Activated CD8-positive, alpha-beta memory T cell treated with anti-CD3 and anti-CD28 coated beads for 36 hours (primary cell): Measurements from ENCODE around the gene OSGEPL1. TPM values are rescaled to one million over a fixed set of nuclear protein-coding genes. Genes with fewer than 3 reads are reported as not detected.
"Not testable (repeated sequence)": the region's sequence is repeated elsewhere in the genome, so short reads cannot be mapped to it uniquely, and the experiment has no call there.

Source experiments
- CTCF ChIA-PET: fragments of 350-600 bp; sonication (Branson Sonifier 250); formaldehyde crosslinking; loops from one replicate; lab custom pipeline; 2021; ENCODE audit warnings: antibody characterized with exemption; lab: Charles Lee
- POLR2A ChIA-PET: fragments of 350-600 bp; sonication (Branson Sonifier 250); formaldehyde crosslinking; loops from one replicate; lab custom pipeline; 2021; ENCODE audit warnings: antibody characterized with exemption; lab: Charles Lee
- total RNA-seq, 2 experiments: library from RNA; stranded (reverse); gene quantifications; one replicate each; pipeline ENCODE4 v1.2.3, GENCODE V29; 2021

Gene OSGEPL1
- total RNA-seq, 2 experiments from 2014 or later: 13.1 to 13.3 TPM

DNA sequence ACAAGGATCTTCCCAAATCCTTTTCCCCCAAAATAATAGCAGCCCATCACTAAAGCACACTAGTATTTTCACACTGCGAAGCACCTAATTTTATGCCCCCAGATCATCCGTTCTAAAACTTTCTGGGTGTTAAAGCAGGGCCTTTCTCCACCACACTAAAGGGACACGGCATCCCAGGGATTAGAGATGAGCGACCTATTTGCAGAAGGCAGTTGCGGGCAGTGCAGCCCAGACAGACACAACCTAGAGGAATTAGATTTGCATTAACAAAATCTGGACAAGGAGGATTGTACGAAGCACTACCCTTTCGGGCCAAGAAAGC is 402 bp downstream of the OSGEPL1 start:
- POLR2A ChIA-PET: interaction anchor here (0.6 to 2.9 kb wide), 5 partner anchors 14 to 100 kb away, joined by 3 to 32 read pairs (median 6); partner anchors contain the start of genes ASNSD1, ORMDL1 and PMS1
- CTCF ChIA-PET: interaction anchor here (0.6 to 1.4 kb wide), 10 partner anchors 10 to 326 kb away, joined by 3 to 7 read pairs (median 4); partner anchors contain the start of gene ASNSD1

DNA sequence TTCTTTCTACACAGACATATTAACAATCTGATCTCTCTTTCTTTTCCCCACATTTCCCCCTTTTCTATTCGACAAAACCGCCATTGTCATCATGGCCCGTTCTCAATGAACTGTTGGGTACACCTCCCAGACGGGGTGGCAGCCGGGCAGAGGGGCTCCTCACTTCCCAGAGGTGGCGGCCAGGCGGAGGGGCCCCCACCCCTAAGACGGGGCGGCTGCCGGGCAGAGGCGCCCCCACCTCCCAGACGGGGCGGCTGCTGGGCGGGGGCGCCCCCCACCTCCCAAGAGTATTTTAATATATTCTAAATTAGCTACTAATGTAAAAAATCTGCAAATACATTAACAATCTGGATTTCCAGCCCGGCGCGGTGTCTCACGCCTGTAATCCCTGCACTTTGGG is 2.4 kb downstream of the OSGEPL1 start:
- POLR2A ChIA-PET, CTCF ChIA-PET: not testable (repeated sequence)

DNA sequence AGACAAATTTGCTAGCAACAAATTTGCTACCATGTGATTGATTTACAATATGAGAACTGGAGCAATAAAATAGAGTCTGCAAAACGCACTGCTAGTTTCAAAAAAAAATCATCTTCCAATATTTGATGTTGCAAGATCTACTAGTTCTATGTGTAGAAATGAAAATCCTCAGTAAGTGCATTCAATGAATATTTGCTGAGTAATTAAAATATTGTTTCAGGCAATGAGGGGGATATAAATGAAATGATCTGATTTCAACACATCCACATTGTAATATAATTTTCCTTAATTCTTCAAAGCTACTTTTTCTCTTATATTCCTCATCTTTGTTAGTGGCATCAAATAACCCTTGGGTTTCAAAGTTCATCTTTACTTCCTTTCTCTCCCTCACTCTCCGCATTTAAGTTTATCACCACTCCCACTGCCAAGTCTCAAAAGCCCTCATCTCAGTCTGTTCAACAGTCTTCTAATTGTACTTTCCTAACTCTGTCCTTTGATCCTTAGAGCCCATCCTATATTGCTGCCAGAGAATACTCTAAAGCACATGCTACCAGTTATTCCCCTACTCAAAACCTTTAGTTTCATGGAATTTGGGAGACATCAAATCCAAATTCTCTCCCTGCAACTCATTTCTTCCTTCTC is 6.2 kb downstream of the OSGEPL1 start:
- POLR2A ChIA-PET: no interaction called here

DNA sequence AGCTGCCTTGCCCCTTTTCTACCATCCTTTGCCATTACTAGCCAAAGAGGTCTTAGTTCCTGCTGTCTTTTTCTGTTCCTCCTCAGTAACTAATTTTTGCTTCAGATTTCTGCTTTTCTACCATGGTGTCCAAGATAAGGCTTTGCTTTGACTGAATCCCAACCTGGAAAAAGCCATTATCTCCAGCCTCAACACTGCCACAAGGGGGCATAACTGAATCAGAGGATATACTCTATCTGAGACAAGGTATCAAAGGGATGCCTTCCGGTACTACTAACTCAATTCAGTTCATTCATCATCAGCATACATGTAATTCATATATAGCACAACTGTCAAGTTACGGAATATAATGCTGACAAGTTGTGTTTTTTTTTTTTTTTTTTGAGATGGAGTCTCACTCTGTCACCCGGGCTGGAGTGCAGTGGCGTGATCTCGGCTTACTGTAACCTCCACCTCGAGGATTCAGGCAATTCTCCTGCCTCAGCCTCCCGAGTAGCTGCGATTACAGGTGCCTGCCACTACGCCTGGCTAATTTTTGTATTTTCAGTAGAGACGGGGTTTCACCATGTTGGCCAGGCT is 11.4 kb downstream of the OSGEPL1 start:
- CTCF ChIA-PET: interaction anchor here (0.7 to 1.8 kb wide), 7 partner anchors 23 to 760 kb away, joined by 3 to 9 read pairs (median 3); no protein-coding TSS in a partner anchor
- POLR2A ChIA-PET: no interaction called here

More for the DNA sequence above, 6.2 kb downstream of the OSGEPL1 start:
- CTCF ChIA-PET: no interaction called here

DNA sequence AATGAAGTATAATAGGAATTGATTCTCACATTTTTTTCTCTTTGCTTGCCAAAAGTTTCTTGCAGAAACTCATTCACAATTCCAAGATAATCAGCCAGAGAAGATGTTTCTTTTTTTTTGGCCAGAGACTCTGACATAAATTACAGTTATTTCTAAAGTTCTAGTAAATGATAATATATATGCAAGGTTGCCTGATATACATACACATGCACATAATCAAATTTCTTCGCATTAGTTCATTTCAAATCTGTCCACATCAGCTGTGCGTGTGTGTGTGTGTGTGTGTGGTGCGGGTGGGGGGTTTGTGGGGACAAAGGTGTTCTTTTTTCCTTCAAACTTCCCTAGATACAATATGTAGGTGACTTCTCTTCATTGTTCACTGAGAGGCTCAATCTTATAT is 33.2 kb downstream of the OSGEPL1 start:
- ChIA-PET POLR2A (no interaction called here), CTCF (no interaction called here)

DNA sequence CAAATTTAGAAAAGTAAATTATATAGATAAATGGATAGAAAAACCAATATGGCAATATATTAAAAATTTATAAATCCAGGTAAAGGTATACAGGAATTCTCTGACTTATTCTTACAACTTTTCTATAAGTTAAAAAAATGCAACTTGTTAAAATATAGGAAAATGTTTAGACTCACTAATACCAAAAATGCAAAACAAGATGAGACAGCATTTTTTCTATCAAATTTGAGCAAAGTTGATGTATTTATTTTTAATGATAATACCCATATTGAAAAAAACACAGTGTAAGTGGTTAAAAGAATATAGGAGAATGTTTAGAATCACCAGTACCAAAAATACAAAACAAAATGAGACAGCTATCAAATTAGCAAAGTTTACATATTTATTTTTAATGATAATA is 35.7 kb downstream of the OSGEPL1 start:
- ChIA-PET POLR2A (no interaction called here), CTCF (no interaction called here)

DNA sequence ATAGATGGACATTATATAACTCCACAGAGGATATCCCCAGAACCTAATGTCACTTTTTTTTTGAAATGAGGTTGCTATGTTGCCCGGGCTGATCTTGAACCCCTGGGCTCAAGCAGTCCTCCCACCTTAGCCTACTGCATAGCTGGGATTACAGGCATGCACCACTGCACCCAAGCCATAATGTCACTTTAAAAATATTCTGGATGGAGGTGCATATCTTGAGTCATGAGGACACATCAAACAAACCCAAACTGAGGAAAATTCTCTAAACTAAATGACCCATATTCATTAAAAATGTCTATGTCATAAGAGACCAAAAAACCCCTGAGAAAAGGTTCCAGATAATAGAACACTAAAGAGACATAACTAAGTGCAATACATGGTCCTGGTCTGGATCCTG is 36.3 kb downstream of the OSGEPL1 start:
- CTCF ChIA-PET: no interaction called here
- POLR2A ChIA-PET: no interaction called here

DNA sequence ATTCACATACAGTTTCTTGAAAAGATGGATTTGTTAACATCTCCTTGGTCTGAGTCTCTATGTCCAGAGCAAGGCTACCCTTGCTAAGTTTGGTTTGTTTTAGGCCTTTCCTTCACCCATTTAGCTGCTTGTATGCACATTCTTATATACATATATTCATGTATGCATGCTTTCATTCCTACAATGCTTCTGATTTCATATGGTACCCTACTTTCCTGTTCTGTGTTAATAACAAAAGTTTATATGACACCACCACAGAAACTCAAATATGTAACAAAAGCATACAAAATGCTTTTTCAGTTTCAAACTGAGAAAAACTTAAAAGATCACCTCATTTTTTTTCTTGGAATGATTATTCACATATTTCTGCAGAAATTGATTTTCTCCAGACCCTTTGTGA is 39.4 kb downstream of the OSGEPL1 start:
- CTCF ChIA-PET: interaction anchor here (0.6 to 1.6 kb wide), 3 partner anchors 13 to 62 kb away, joined by 3 to 9 read pairs (median 5); partner anchors contain the start of gene ASNSD1
- POLR2A ChIA-PET: interaction anchor here (0.7 to 1.1 kb wide), 2 partner anchors 14 to 39 kb away, joined by 3 read pairs; partner anchors contain the start of gene OSGEPL1

DNA sequence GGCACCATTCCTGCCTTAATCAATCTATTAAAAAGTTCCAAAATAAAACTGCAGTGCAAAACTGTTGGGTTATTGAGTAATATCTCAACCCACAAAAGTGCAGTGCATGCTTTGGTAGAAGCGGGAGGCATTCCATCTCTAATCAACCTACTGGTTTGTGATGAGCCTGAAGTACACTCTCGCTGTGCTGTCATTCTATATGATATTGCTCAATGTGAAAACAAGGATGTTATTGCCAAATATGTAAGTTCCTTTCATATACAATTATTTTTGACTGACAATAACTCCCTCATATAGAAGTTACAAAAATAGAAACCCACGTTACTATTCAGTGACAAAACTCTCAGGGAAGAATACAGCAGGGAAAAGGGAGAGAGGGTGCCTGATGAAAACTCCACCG is 43.0 kb downstream of the OSGEPL1 start:
- CTCF ChIA-PET: no interaction called here
- POLR2A ChIA-PET: no interaction called here

GRCh38 chr2:189717593-189717992 is 45.0 kb downstream of the OSGEPL1 start:
- CTCF ChIA-PET, POLR2A ChIA-PET: not testable (repeated sequence)

GRCh38 chr2:189709501-189710221 is 52.9 kb downstream of the OSGEPL1 start:
- ChIA-PET POLR2A (interaction anchor here (0.6 kb wide), 1 partner anchor 13 kb away, joined by 3 read pairs; no protein-coding TSS in a partner anchor), CTCF (no interaction called here)

DNA sequence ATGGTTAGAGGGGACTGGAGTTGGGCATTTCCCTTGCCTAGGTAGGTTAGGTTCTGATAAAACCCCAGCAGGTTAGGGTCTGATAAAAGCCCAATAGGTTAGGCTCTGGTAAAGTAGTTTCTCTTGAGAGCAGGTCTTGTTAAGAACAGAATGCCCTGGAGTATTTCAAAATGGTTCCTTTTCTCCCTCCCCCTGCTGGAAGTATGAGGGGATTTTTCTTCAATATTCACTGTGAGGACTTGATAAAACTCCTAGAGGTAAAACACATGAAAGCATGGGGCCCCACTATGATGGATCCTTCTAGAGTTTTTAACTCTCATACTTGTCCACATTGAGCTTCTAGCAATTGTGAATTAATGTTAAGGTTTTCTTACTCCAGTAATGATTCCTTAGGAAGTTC is 60.5 kb downstream of the OSGEPL1 start:
- ChIA-PET CTCF (interaction anchor here (1.0 to 3.4 kb wide), 2 partner anchors 41 to 43 kb away, joined by 3 to 13 read pairs; partner anchors contain the start of gene ASNSD1), POLR2A (no interaction called here)

DNA sequence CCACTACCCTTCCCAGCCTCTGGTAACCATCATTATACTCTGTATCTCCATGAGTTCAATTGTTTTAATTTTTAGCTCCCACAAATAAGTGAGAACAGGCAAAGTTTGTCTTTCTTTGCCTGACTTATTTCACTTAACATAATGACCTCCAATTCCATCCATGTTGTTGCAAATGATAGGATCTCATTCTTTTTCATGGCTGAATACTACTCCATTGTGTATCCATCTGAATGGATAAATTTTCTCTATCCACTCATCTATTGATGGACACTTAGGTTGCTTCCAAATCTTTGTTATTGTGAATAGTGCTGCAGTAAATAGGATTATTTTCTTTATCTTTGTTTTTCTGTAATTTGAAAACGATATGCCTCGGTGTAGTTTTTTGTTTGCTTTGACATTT is 61.9 kb downstream of the OSGEPL1 start:
- ChIA-PET CTCF (interaction anchor here (3.4 kb wide), 1 partner anchor 39 kb away, joined by 13 read pairs; the partner anchor contains the start of gene ASNSD1), POLR2A (no interaction called here)

DNA sequence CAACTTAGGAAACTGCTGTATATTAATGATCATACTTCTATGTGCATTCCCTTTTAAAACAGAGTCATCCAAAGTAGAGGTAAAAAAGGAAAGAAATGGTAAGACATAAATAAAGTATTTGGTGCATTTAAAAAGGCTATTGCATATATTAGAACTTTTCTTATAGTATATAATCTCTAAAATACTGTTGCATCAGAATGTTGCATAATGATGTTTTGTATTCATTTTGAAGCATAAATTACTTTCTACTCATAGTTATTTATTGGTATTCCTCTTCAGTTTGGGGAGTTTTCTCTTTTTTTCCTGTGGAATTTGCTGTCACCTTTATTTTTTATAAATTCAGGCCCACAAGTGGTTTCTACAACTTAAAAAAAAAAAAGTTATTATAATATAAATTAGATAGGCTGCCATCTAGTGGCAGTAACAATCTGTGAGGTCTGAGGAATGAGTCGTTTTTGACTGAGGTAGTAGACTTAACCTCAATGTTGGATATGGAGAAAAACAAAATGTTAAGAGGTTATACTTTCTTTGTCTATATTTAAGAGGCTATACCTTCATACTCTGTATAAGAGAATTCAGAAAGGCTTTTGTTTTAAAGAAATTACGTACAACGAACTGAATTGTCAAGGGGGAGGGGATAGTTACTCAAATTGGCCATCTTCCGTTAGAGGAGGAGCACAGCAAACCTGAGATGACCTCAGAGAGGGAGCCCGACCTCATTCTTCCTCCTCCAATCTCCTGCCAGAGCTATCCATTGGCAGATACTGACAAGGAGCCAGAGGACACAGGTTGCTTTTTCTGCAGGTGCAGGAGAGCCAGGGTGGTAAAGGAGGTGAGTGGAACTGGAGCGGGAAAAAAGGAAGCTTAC is 64.3 kb downstream of the OSGEPL1 start:
- ChIA-PET CTCF (interaction anchor here (0.7 to 1.6 kb wide), 4 partner anchors 10 to 64 kb away, joined by 3 to 7 read pairs (median 4); partner anchors contain the start of gene OSGEPL1), POLR2A (no interaction called here)

Other genes starting within 250 kb of the OSGEPL1 start
- 1 to 10 TPM; 1.4 to 1.8 TPM for gene SLC40A1, start 182.0 kb downstream of the OSGEPL1 start, total RNA-seq
- 10 to 100 TPM; 52.1 to 54.4 TPM for gene ASNSD1, start 101.3 kb downstream of the OSGEPL1 start, total RNA-seq
- 1 to 10 TPM; 3.8 to 4.6 TPM for gene ANKAR, start 88.1 kb downstream of the OSGEPL1 start, total RNA-seq
- 10 to 100 TPM; 76.8 to 83.3 TPM for gene ORMDL1, start 21.5 kb upstream of the OSGEPL1 start, total RNA-seq
- gene PMS1, start 21.7 kb upstream of the OSGEPL1 start, total RNA-seq: 10 to 100 TPM; 46.1 to 48.2 TPM